Measurements from ENCODE around the gene DYNC2LI1.

DYNC2LI1 gene

GRCh38 chr2:43810452-43810851, 36.6 kb downstream of the DYNC2LI1 start:
- H3K27ac Mint-ChIP-seq, result no peak overlapping the region

GRCh38 chr2:43810888-43811287, 37.0 kb downstream of the DYNC2LI1 start:
- TF ChIP-seq, protein P1, sequence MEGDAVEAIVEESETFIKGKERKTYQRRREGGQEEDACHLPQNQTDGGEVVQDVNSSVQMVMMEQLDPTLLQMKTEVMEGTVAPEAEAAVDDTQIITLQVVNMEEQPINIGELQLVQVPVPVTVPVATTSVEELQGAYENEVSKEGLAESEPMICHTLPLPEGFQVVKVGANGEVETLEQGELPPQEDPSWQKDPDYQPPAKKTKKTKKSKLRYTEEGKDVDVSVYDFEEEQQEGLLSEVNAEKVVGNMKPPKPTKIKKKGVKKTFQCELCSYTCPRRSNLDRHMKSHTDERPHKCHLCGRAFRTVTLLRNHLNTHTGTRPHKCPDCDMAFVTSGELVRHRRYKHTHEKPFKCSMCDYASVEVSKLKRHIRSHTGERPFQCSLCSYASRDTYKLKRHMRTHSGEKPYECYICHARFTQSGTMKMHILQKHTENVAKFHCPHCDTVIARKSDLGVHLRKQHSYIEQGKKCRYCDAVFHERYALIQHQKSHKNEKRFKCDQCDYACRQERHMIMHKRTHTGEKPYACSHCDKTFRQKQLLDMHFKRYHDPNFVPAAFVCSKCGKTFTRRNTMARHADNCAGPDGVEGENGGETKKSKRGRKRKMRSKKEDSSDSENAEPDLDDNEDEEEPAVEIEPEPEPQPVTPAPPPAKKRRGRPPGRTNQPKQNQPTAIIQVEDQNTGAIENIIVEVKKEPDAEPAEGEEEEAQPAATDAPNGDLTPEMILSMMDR (IDR thresholded peaks at IDR 0.05; ENCODE audit: unreplicated experiment in 3 of 3), result no peak
- no peaks in the 10 kb centered on the region for H3K4me1 Mint-ChIP-seq
- H3K4me3 Mint-ChIP-seq, result no peak overlapping the region
- peaks cover 28% of the 10 kb centered on the region for H3K36me3 Mint-ChIP-seq (ENCODE audit: low read depth)
- H3K9me3 Mint-ChIP-seq, result no peaks in the 10 kb centered on the region
- H3K27me3 Mint-ChIP-seq (ENCODE audit: low read depth), result no peaks in the 10 kb centered on the region
- H3K27ac Mint-ChIP-seq, result no peak overlapping the region

More at GRCh38 chr2:43810452-43810851, 36.6 kb downstream of the DYNC2LI1 start:
- TF ChIP-seq, protein P1 (IDR thresholded peaks at IDR 0.05; ENCODE audit: unreplicated experiment in 3 of 3), result no peak
- no peak overlapping the region for H3K4me3 Mint-ChIP-seq
- peaks cover 28% of the 10 kb centered on the region for H3K36me3 Mint-ChIP-seq (ENCODE audit: low read depth)
- H3K9me3 Mint-ChIP-seq, result no peaks in the 10 kb centered on the region
- H3K27me3 Mint-ChIP-seq (ENCODE audit: low read depth), result no peaks in the 10 kb centered on the region
- H3K4me1 Mint-ChIP-seq, result no peaks in the 10 kb centered on the region

GRCh38 chr2:43812006-43812405, 38.2 kb downstream of the DYNC2LI1 start:
- Mint-ChIP-seq H3K27me3 (ENCODE audit: low read depth) (no peaks in the 10 kb centered on the region), H3K9me3 (no peaks in the 10 kb centered on the region), H3K4me3 (no peak overlapping the region), H3K36me3 (ENCODE audit: low read depth) (peaks cover 19% of the 10 kb centered on the region), H3K4me1 (no peaks in the 10 kb centered on the region), H3K27ac (no peak overlapping the region)
- TF ChIP-seq, protein P1 (IDR thresholded peaks at IDR 0.05; ENCODE audit: unreplicated experiment in 3 of 3), result no peak

GRCh38 chr2:43812947-43813346, 39.1 kb downstream of the DYNC2LI1 start:
- Mint-ChIP-seq H3K4me3 (no peak overlapping the region), H3K9me3 (no peaks in the 10 kb centered on the region), H3K4me1 (no peaks in the 10 kb centered on the region), H3K27ac (no peak overlapping the region), H3K36me3 (ENCODE audit: low read depth) (peaks cover 15% of the 10 kb centered on the region), H3K27me3 (ENCODE audit: low read depth) (no peaks in the 10 kb centered on the region)
- TF ChIP-seq, protein P1 (IDR thresholded peaks at IDR 0.05; ENCODE audit: unreplicated experiment in 3 of 3), result no peak

- Mint-ChIP-seq H3K9me3 (no peaks in the 10 kb centered on the region), H3K4me3 (no peak overlapping the region), H3K27ac (no peak overlapping the region), H3K36me3 (ENCODE audit: low read depth) (peaks cover 9% of the 10 kb centered on the region), H3K4me1 (no peaks in the 10 kb centered on the region), H3K27me3 (ENCODE audit: low read depth) (no peaks in the 10 kb centered on the region)
- TF ChIP-seq, protein P1 (IDR thresholded peaks at IDR 0.05; ENCODE audit: unreplicated experiment in 3 of 3), result no peak
Observed at GRCh38 chr2:43814711-43815110, 40.9 kb downstream of the DYNC2LI1 start.

DNA sequence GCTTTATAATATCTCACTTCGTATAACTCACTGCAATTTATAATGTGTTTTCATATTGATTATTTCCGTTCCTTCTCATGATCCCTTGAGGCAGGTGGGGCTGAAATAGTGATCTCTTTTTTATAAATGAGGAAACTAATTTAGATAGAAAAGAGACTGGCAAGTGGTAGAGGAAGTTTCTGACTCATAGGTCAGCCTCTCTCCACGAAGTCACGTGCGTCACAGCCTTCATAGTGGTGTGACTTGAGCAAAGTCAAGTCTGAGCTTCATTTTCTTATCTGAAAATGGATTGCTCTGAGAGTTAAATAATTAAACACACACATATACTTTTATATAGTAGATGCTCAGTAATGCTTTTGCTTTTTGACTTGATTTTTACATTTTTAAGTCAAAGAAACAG, 44.9 kb downstream of the DYNC2LI1 start:
- Mint-ChIP-seq H3K27ac (no peak overlapping the region), H3K27me3 (ENCODE audit: low read depth) (peaks cover 5% of the 10 kb centered on the region), H3K36me3 (ENCODE audit: low read depth) (peaks cover 4% of the 10 kb centered on the region), H3K4me3 (no peak overlapping the region), H3K9me3 (no peaks in the 10 kb centered on the region), H3K4me1 (no peaks in the 10 kb centered on the region)
- TF ChIP-seq, protein P1 (IDR thresholded peaks at IDR 0.05; ENCODE audit: unreplicated experiment in 3 of 3), result no peak
